HEK293 (cell line): Measurements from ENCODE around the gene GTF3C1.

Source experiments
- CTCF ChIA-PET: fragments of 350-600 bp; formaldehyde crosslinking; extraction: SDS; loops from one replicate; lab custom pipeline; 2021; ENCODE audit warnings: antibody characterized with exemption; lab: Yijun Ruan, JAX
- POLR2A ChIA-PET: fragments of 300-600 bp; formaldehyde crosslinking; extraction: SDS; loops from one replicate; lab custom pipeline; 2020; ENCODE audit warnings: antibody characterized with exemption, inconsistent platforms; lab: Yijun Ruan, JAX
- H3K27ac ChIP-seq: fragments of 200-500 bp; sonication (Bioruptor generic); 2 replicates; pipeline ENCODE4 v1.5.1; 2014; ENCODE audit warnings: low read depth, low read length, control low read depth, inconsistent platforms; ENCODE audit errors: extremely low read depth
- H3K36me3 ChIP-seq, 2 experiments: fragments of 200-500 bp in 1 of 2; sonication (Bioruptor generic) in 1 of 2; 1 replicate in 1 of 2; 2 replicates in 1 of 2; pipeline ENCODE4 v1.5.1; 2014 to 2017; ENCODE audit warnings: inconsistent platforms in 2 of 2, low read length in 2 of 2; ENCODE audit not compliant: control insufficient read depth in 2 of 2, insufficient read depth in 1 of 2
- H3K4me1 ChIP-seq: fragments of 200-500 bp; sonication (Bioruptor generic); 2 replicates; pipeline ENCODE4 v1.5.1; 2014; ENCODE audit warnings: mild to moderate bottlenecking, low read length, inconsistent platforms; ENCODE audit not compliant: control insufficient read depth, insufficient read depth
- H3K4me3 ChIP-seq: 2 replicates; pipeline ENCODE4 v1.5.1; 2011; ENCODE audit warnings: low read depth, mild to moderate bottlenecking, control low read depth, low read length, moderate library complexity
- H3K9me3 ChIP-seq: fragments of 200-500 bp; sonication (Bioruptor generic); 2 replicates; pipeline ENCODE4 v1.5.1; 2014; ENCODE audit warnings: low read depth, low read length, inconsistent platforms; ENCODE audit not compliant: control insufficient read depth, insufficient read depth
- BCL11B ChIP-seq: fragments of 450-650 bp; formaldehyde crosslinking; IDR thresholded peaks from 2 replicates; pipeline ENCODE4 v1.5.1; 2016; ENCODE audit warnings: low read depth, missing biosample characterization, missing genetic modification characterization
- GLI2 ChIP-seq: fragments of 450-650 bp; formaldehyde crosslinking; IDR thresholded peaks from 2 replicates; pipeline ENCODE4; 2017; ENCODE audit warnings: missing biosample characterization, missing genetic modification characterization, low read depth, borderline replicate concordance
- OSR2 ChIP-seq: fragments of 450-650 bp; formaldehyde crosslinking; IDR thresholded peaks from 2 replicates; pipeline ENCODE4 v1.5.1; 2016; ENCODE audit warnings: missing biosample characterization, missing genetic modification characterization
- YY1 ChIP-seq: fragments of 450-650 bp; formaldehyde crosslinking; IDR thresholded peaks from 2 replicates; pipeline ENCODE4 v1.5.1; 2018; ENCODE audit warnings: missing biosample characterization, missing genetic modification characterization
- ZNF114 ChIP-seq: fragments of 450-650 bp; formaldehyde crosslinking; IDR thresholded peaks from 2 replicates; pipeline ENCODE4 v1.5.0; 2017; ENCODE audit warnings: missing biosample characterization, missing genetic modification characterization
- ZNF19 ChIP-seq: fragments of 450-650 bp; formaldehyde crosslinking; IDR thresholded peaks from 2 replicates; pipeline ENCODE4; 2016; ENCODE audit warnings: missing biosample characterization, missing genetic modification characterization, low read depth
- ZNF404 ChIP-seq: fragments of 450-650 bp; formaldehyde crosslinking; IDR thresholded peaks from 2 replicates; pipeline ENCODE4 v1.5.1; 2017; ENCODE audit warnings: missing biosample characterization, missing genetic modification characterization
- ZNF555 ChIP-seq: fragments of 450-650 bp; formaldehyde crosslinking; conservative IDR thresholded peaks from 2 replicates; pipeline ENCODE4 v1.5.1; 2017; ENCODE audit warnings: missing biosample characterization, mild to moderate bottlenecking, missing genetic modification characterization, inconsistent platforms
- ZNF571 ChIP-seq: fragments of 450-650 bp; formaldehyde crosslinking; IDR thresholded peaks from 2 replicates; pipeline ENCODE4 v1.5.0; 2017; ENCODE audit warnings: missing biosample characterization, missing genetic modification characterization
- ZNF626 ChIP-seq: fragments of 450-650 bp; sonication (Bioruptor Pico); formaldehyde crosslinking; IDR thresholded peaks from 2 replicates; pipeline ENCODE4 v1.5.1; 2018; ENCODE audit warnings: missing biosample characterization, missing genetic modification characterization, inconsistent platforms
- ZNF707 ChIP-seq: fragments of 450-650 bp; formaldehyde crosslinking; IDR thresholded peaks from 2 replicates; pipeline ENCODE4 v1.5.1; 2016; ENCODE audit warnings: missing biosample characterization, missing genetic modification characterization
- ZNF76 ChIP-seq: fragments of 450-650 bp; formaldehyde crosslinking; IDR thresholded peaks from 2 replicates; pipeline ENCODE4; 2016; ENCODE audit warnings: low read depth, missing biosample characterization, missing genetic modification characterization, borderline replicate concordance
- ZSCAN16 ChIP-seq: fragments of 450-650 bp; formaldehyde crosslinking; IDR thresholded peaks from 2 replicates; pipeline ENCODE4 v1.5.1; 2016; ENCODE audit warnings: missing biosample characterization, missing genetic modification characterization
- TF ChIP-seq, protein P1 (sequence below): fragments of 450-650 bp; formaldehyde crosslinking; IDR thresholded peaks from 2 replicates; pipeline ENCODE4 v1.5.1; 2016; ENCODE audit warnings: missing biosample characterization, missing genetic modification characterization
- TF ChIP-seq, protein P2 (sequence below): fragments of 450-650 bp; formaldehyde crosslinking; IDR thresholded peaks from 2 replicates; pipeline ENCODE4 v1.5.1; 2016; ENCODE audit warnings: missing biosample characterization, missing genetic modification characterization
- TF ChIP-seq, protein P3 (sequence below): fragments of 450-650 bp; formaldehyde crosslinking; IDR thresholded peaks from 2 replicates; pipeline ENCODE4 v1.5.1; 2016; ENCODE audit warnings: missing biosample characterization, missing genetic modification characterization
- TF ChIP-seq, protein P4 (sequence below): fragments of 450-650 bp; formaldehyde crosslinking; conservative IDR thresholded peaks from 2 replicates; pipeline ENCODE4 v1.5.1; 2016; ENCODE audit warnings: low read depth, missing biosample characterization, missing genetic modification characterization
- TF ChIP-seq, protein P5 (sequence below): fragments of 450-650 bp; formaldehyde crosslinking; IDR thresholded peaks from 2 replicates; pipeline ENCODE4 v1.5.1; 2016; ENCODE audit warnings: missing biosample characterization, missing genetic modification characterization, borderline replicate concordance

Gene GTF3C1

DNA sequence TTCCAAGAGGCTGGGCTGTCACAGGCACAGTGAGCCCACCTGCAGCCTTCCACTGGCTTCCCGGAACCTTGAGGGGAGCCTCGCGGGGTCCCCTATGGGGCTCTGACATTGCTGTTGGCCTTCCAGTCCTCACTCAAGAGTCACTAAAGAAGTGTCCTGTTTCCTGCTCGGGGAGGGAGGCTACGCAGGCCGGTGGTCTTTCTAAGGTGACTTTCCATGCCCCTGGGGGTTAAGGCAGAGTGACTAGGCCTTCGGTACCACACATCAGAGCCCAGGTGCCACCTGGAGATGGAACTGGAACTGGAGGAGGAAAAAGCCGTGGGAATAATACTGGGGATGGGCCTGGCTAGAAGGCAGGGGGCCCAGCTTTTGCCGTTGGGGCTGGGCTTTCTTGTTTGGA, 75.7 kb downstream of the GTF3C1 start:
- no peak overlapping the region for H3K27ac ChIP-seq
- ChIA-PET POLR2A (no interaction called here), CTCF (no interaction called here)
- peaks cover 15 to 100% of the 10 kb centered on the region in 2 experiments; a peak in 2 of 3 replicates for H3K36me3 ChIP-seq
- no peak overlapping the region for H3K4me3 ChIP-seq
- no peaks in the 10 kb centered on the region for H3K4me1 ChIP-seq
- TF ChIP-seq ZNF114 (tag by site-specific recombination) (no peak), YY1 (tag by site-specific recombination) (no peak), ZNF19 (tag by site-specific recombination) (no peak), ZNF555 (no peak), BCL11B (no peak), GLI2 (tag by site-specific recombination) (no peak), OSR2 (no peak), ZNF571 (tag by site-specific recombination) (no peak), ZNF707 (tag by site-specific recombination) (no peak), ZNF76 (tag by site-specific recombination) (no peak), ZNF404 (tag by site-specific recombination) (no peak), ZNF626 (tag by site-specific recombination) (no peak), ZSCAN16 (tag by site-specific recombination) (no peak)
- TF ChIP-seq, protein P1, sequence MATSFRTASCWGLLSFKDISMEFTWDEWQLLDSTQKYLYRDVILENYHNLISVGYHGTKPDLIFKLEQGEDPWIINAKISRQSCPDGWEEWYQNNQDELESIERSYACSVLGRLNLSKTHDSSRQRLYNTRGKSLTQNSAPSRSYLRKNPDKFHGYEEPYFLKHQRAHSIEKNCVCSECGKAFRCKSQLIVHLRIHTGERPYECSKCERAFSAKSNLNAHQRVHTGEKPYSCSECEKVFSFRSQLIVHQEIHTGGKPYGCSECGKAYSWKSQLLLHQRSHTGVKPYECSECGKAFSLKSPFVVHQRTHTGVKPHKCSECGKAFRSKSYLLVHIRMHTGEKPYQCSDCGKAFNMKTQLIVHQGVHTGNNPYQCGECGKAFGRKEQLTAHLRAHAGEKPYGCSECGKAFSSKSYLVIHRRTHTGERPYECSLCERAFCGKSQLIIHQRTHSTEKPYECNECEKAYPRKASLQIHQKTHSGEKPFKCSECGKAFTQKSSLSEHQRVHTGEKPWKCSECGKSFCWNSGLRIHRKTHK: no peak
- TF ChIP-seq, protein P2, sequence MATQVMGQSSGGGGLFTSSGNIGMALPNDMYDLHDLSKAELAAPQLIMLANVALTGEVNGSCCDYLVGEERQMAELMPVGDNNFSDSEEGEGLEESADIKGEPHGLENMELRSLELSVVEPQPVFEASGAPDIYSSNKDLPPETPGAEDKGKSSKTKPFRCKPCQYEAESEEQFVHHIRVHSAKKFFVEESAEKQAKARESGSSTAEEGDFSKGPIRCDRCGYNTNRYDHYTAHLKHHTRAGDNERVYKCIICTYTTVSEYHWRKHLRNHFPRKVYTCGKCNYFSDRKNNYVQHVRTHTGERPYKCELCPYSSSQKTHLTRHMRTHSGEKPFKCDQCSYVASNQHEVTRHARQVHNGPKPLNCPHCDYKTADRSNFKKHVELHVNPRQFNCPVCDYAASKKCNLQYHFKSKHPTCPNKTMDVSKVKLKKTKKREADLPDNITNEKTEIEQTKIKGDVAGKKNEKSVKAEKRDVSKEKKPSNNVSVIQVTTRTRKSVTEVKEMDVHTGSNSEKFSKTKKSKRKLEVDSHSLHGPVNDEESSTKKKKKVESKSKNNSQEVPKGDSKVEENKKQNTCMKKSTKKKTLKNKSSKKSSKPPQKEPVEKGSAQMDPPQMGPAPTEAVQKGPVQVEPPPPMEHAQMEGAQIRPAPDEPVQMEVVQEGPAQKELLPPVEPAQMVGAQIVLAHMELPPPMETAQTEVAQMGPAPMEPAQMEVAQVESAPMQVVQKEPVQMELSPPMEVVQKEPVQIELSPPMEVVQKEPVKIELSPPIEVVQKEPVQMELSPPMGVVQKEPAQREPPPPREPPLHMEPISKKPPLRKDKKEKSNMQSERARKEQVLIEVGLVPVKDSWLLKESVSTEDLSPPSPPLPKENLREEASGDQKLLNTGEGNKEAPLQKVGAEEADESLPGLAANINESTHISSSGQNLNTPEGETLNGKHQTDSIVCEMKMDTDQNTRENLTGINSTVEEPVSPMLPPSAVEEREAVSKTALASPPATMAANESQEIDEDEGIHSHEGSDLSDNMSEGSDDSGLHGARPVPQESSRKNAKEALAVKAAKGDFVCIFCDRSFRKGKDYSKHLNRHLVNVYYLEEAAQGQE (tag by site-specific recombination): no peak
- TF ChIP-seq, protein P3, sequence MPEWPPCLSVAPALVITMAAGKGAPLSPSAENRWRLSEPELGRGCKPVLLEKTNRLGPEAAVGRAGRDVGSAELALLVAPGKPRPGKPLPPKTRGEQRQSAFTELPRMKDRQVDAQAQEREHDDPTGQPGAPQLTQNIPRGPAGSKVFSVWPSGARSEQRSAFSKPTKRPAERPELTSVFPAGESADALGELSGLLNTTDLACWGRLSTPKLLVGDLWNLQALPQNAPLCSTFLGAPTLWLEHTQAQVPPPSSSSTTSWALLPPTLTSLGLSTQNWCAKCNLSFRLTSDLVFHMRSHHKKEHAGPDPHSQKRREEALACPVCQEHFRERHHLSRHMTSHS (tag by site-specific recombination): no peak
- TF ChIP-seq, protein P4, sequence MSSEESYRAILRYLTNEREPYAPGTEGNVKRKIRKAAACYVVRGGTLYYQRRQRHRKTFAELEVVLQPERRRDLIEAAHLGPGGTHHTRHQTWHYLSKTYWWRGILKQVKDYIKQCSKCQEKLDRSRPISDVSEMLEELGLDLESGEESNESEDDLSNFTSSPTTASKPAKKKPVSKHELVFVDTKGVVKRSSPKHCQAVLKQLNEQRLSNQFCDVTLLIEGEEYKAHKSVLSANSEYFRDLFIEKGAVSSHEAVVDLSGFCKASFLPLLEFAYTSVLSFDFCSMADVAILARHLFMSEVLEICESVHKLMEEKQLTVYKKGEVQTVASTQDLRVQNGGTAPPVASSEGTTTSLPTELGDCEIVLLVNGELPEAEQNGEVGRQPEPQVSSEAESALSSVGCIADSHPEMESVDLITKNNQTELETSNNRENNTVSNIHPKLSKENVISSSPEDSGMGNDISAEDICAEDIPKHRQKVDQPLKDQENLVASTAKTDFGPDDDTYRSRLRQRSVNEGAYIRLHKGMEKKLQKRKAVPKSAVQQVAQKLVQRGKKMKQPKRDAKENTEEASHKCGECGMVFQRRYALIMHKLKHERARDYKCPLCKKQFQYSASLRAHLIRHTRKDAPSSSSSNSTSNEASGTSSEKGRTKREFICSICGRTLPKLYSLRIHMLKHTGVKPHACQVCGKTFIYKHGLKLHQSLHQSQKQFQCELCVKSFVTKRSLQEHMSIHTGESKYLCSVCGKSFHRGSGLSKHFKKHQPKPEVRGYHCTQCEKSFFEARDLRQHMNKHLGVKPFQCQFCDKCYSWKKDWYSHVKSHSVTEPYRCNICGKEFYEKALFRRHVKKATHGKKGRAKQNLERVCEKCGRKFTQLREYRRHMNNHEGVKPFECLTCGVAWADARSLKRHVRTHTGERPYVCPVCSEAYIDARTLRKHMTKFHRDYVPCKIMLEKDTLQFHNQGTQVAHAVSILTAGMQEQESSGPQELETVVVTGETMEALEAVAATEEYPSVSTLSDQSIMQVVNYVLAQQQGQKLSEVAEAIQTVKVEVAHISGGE (tag by site-specific recombination): no peak
- TF ChIP-seq, protein P5, sequence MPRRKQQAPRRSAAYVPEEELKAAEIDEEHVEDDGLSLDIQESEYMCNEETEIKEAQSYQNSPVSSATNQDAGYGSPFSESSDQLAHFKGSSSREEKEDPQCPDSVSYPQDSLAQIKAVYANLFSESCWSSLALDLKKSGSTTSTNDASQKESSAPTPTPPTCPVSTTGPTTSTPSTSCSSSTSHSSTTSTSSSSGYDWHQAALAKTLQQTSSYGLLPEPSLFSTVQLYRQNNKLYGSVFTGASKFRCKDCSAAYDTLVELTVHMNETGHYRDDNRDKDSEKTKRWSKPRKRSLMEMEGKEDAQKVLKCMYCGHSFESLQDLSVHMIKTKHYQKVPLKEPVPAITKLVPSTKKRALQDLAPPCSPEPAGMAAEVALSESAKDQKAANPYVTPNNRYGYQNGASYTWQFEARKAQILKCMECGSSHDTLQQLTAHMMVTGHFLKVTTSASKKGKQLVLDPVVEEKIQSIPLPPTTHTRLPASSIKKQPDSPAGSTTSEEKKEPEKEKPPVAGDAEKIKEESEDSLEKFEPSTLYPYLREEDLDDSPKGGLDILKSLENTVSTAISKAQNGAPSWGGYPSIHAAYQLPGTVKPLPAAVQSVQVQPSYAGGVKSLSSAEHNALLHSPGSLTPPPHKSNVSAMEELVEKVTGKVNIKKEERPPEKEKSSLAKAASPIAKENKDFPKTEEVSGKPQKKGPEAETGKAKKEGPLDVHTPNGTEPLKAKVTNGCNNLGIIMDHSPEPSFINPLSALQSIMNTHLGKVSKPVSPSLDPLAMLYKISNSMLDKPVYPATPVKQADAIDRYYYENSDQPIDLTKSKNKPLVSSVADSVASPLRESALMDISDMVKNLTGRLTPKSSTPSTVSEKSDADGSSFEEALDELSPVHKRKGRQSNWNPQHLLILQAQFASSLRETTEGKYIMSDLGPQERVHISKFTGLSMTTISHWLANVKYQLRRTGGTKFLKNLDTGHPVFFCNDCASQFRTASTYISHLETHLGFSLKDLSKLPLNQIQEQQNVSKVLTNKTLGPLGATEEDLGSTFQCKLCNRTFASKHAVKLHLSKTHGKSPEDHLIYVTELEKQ: no peak
- no peaks in the 10 kb centered on the region for H3K9me3 ChIP-seq
